Progenitor cell of endocrine pancreas (in vitro differentiated cells): Measurements from ENCODE around the gene BOLA3. TPM values are rescaled to one million over a fixed set of nuclear protein-coding genes. Genes with fewer than 3 reads are reported as not detected.
"Not testable (repeated sequence)": the region's sequence is repeated elsewhere in the genome, so short reads cannot be mapped to it uniquely, and the experiment has no call there.

ENCODE experiments used
- DNase-seq: peaks from one replicate; pipeline ENCODE4 v3.0.0; 2021; ENCODE audit warnings: low spot score; ENCODE audit not compliant: unreplicated experiment
- H3K27ac Mint-ChIP-seq: 2 replicates; pipeline ENCODE4 v1.8.0; 2021; ENCODE audit warnings: mild to moderate bottlenecking, moderate library complexity, mixed read lengths
- H3K27me3 Mint-ChIP-seq: 2 replicates; pipeline ENCODE4 v1.8.0; 2021; ENCODE audit warnings: mixed read lengths
- H3K36me3 Mint-ChIP-seq: 2 replicates; pipeline ENCODE4 v1.8.0; 2022; ENCODE audit warnings: mixed read lengths; ENCODE audit not compliant: insufficient read depth
- H3K4me1 Mint-ChIP-seq: 2 replicates; pipeline ENCODE4 v1.8.0; 2021; ENCODE audit warnings: low read depth, mixed read lengths
- H3K4me3 Mint-ChIP-seq: 2 replicates; pipeline ENCODE4 v1.8.0; 2021; ENCODE audit warnings: low read depth, mild to moderate bottlenecking, moderate library complexity, mixed read lengths
- H3K9me3 Mint-ChIP-seq: 2 replicates; pipeline ENCODE4 v1.8.0; 2021; ENCODE audit warnings: low read depth, mixed read lengths
- total RNA-seq: library from RNA; stranded (reverse); gene quantifications from 2 replicates; pipeline ENCODE4 v1.2.1, GENCODE V29; 2021
- TF ChIP-seq, protein P1 (sequence below): fragments of 200-600 bp; sonication (generic); IDR thresholded peaks from one replicate; pipeline ENCODE4 v1.5.0; 2021; ENCODE audit warnings: antibody characterized with exemption, mild to moderate bottlenecking; ENCODE audit not compliant: unreplicated experiment

The BOLA3 gene
- total RNA-seq, 1 donor from 2014 or later, result 23.8 TPM

DNA sequence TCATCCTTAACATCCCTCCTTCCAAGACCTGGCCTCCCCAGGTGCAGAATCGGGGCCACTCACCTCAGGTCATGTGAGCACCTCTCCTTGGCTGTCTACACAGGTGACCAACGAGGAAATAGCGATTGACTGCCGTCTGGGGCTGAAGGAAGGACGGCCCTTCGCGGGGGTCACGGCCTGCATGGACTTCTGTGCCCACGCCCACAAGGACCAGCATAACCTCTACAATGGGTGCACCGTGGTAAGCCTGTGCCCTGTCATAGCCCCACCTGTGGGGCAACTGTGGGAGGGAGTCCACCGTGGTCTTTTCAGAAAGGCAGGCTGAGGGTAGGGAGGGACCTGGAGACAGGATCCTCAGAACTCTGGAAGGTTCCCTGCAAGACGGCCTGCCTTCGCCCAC lies 54.3 kb downstream of the BOLA3 start:
- no peak for DNase-seq
- H3K36me3 Mint-ChIP-seq, result peaks cover 20% of the 10 kb centered on the region

DNA sequence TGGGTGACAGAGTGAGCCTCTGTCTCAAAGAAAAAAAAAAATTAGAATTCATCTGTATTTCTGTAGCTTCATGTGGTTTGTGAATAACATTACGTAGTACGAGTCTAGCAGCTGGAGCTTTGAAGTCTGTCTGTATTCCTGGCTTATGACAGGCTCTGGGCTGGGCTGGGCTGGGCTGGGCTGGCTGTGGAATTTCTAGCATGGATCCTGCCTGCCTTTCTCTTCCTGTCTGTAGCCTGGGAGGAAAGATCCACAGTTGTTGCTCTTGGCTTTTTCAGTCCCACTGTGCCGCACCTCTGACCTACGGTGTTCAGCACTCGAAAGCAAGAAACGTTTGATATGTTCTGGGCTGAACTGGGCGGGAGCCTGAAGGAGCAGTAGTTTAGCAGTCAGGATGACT lies 55.4 kb downstream of the BOLA3 start:
- Mint-ChIP-seq H3K27me3 (no peaks in the 10 kb centered on the region), H3K36me3 (peaks cover 21% of the 10 kb centered on the region), H3K4me1 (peaks cover 11% of the 10 kb centered on the region), H3K27ac (no peak overlapping the region), H3K4me3 (no peak overlapping the region), H3K9me3 (no peaks in the 10 kb centered on the region)
- no peak for DNase-seq
- TF ChIP-seq, protein P1, sequence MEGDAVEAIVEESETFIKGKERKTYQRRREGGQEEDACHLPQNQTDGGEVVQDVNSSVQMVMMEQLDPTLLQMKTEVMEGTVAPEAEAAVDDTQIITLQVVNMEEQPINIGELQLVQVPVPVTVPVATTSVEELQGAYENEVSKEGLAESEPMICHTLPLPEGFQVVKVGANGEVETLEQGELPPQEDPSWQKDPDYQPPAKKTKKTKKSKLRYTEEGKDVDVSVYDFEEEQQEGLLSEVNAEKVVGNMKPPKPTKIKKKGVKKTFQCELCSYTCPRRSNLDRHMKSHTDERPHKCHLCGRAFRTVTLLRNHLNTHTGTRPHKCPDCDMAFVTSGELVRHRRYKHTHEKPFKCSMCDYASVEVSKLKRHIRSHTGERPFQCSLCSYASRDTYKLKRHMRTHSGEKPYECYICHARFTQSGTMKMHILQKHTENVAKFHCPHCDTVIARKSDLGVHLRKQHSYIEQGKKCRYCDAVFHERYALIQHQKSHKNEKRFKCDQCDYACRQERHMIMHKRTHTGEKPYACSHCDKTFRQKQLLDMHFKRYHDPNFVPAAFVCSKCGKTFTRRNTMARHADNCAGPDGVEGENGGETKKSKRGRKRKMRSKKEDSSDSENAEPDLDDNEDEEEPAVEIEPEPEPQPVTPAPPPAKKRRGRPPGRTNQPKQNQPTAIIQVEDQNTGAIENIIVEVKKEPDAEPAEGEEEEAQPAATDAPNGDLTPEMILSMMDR, result no peak

More for the DNA sequence above, 54.3 kb downstream of the BOLA3 start:
- Mint-ChIP-seq H3K4me1 (peaks cover 11% of the 10 kb centered on the region), H3K9me3 (no peaks in the 10 kb centered on the region), H3K27ac (no peak overlapping the region), H3K4me3 (no peak overlapping the region), H3K27me3 (no peaks in the 10 kb centered on the region)
- TF ChIP-seq, protein P1, result no peak

DNA sequence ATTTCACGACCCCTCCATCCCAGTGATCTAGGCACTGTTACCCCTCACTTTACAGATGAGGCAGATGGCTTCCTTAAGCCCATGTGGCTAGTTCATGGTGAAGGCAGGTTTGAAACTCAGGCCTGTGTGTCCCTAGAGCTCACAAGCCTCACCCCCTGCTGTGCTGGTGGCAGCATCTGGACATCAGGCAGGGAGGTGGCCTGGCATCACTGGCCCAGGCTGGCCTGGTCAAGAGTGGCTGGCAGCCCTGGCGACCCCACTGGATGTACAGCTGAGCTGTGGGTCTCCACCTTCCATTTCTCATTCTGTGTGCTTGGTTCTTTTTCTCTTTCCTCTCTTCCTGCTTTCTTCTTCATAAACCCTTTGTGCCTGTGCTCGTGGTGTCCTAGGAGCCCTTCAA lies 56.3 kb downstream of the BOLA3 start:
- Mint-ChIP-seq H3K9me3 (no peaks in the 10 kb centered on the region), H3K27me3 (no peaks in the 10 kb centered on the region), H3K4me3 (no peak overlapping the region), H3K27ac (peak overlapping the region; percentile 42), H3K36me3 (peaks cover 23% of the 10 kb centered on the region), H3K4me1 (peaks cover 11% of the 10 kb centered on the region)
- no peak for DNase-seq
- TF ChIP-seq, protein P1, result no peak

DNA sequence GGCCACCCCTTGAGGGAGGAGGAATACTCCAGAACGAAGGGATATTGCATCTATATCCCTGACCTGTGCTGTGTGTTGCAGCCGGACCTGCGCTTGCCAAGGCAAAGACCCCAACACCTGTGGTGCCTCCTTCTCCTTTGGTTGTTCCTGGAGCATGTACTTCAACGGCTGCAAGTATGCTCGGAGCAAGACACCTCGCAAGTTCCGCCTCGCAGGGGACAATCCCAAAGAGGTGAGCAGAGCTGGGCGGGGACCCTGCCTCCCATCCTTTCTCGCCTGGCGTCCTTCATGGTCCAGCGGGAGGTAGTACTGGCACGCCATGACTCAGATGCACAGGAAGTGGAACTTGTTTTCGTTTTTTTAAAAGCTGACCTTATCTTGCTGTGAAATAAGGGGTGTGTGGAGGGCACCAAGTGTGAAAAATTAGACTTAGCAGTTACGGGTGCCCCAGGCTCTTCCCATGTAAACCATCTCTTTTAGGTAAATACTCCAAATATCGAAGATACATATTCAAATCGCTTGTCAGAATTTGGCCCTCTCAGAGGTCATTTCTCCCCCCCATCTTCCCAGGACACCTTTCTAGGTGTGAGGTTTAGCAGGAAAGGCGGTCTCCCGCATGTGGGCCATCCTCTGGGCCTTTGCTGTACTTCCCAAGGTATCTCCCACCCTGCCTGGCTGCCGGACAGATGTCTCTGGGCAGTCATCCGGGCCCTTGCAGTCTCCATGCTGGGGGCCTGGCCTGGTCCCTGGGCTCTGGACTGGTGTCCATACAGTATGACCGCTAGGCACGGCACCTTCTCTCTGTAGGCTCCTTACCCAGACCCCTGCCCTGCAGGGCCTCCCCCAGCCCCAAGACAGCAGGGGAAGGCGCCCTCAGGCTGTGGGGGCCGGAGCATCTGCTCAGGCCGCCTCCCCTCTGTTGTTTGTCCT lies 57.6 kb downstream of the BOLA3 start:
- Mint-ChIP-seq H3K27me3 (no peaks in the 10 kb centered on the region), H3K4me3 (no peak overlapping the region), H3K36me3 (peaks cover 24% of the 10 kb centered on the region), H3K4me1 (peaks cover 3% of the 10 kb centered on the region), H3K9me3 (no peaks in the 10 kb centered on the region), H3K27ac (no peak overlapping the region)
- TF ChIP-seq, protein P1, result no peak
- no peak for DNase-seq

DNA sequence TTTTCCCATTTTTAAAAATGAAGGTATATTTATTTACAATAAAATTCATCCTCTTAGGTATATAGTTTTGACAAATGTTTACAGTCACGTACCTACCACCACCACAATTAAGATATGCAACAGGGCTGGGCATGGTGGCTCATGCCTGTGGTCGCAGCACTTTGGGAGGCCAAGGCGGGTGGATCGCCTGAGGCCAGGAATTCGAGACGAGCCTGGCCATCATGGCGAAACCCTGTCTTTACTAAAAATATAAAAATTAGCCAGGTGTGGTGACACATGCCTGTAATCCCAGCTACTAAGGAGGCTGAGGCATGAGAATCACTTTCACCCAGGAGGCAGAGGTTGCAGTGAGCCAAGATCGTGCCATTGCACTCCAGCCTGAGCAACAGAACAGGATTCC lies 59.0 kb downstream of the BOLA3 start:
- H3K27ac Mint-ChIP-seq, H3K4me3 Mint-ChIP-seq, H3K4me1 Mint-ChIP-seq, H3K9me3 Mint-ChIP-seq, DNase-seq, H3K27me3 Mint-ChIP-seq: not testable (repeated sequence)
- H3K36me3 Mint-ChIP-seq, result peaks cover 18% of the 10 kb centered on the region

DNA sequence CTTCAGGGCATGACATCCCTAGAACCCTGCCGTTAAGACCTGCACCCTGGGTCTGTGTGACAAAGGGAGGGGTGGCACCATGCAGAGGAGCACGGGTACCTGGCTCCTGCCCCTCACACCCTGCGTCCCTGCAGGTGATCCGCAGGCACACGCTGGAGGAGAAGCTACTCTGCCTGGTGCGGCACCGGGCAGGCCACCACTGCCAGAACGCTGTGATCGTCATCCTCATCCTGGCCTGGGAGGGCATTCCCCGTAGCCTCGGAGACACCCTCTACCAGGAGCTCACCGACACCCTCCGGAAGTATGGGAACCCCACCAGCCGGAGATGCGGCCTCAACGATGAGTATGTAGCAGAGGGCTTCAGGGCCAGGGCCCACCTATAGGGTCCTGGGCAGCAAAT lies 60.0 kb downstream of the BOLA3 start:
- H3K4me1 Mint-ChIP-seq, result no peaks in the 10 kb centered on the region
- no peaks in the 10 kb centered on the region for H3K27me3 Mint-ChIP-seq
- H3K27ac Mint-ChIP-seq, result no peak overlapping the region
- H3K36me3 Mint-ChIP-seq, result peaks cover 18% of the 10 kb centered on the region
- TF ChIP-seq, protein P1, result no peak
- H3K9me3 Mint-ChIP-seq, result no peaks in the 10 kb centered on the region
- H3K4me3 Mint-ChIP-seq, result no peak overlapping the region
- no peak for DNase-seq
